Activated CD8-positive, alpha-beta memory T cell treated with anti-CD3 and anti-CD28 coated beads, Interleukin-2, amount 50 U/mL, for 24 hours (primary cell): Measurements from ENCODE around the gene S100A4.

Source experiments
- DNase-seq: peaks from one replicate; pipeline ENCODE4 v3.0.0-alpha.2; 2020; ENCODE audit errors: extremely low read depth

The S100A4 gene

DNA sequence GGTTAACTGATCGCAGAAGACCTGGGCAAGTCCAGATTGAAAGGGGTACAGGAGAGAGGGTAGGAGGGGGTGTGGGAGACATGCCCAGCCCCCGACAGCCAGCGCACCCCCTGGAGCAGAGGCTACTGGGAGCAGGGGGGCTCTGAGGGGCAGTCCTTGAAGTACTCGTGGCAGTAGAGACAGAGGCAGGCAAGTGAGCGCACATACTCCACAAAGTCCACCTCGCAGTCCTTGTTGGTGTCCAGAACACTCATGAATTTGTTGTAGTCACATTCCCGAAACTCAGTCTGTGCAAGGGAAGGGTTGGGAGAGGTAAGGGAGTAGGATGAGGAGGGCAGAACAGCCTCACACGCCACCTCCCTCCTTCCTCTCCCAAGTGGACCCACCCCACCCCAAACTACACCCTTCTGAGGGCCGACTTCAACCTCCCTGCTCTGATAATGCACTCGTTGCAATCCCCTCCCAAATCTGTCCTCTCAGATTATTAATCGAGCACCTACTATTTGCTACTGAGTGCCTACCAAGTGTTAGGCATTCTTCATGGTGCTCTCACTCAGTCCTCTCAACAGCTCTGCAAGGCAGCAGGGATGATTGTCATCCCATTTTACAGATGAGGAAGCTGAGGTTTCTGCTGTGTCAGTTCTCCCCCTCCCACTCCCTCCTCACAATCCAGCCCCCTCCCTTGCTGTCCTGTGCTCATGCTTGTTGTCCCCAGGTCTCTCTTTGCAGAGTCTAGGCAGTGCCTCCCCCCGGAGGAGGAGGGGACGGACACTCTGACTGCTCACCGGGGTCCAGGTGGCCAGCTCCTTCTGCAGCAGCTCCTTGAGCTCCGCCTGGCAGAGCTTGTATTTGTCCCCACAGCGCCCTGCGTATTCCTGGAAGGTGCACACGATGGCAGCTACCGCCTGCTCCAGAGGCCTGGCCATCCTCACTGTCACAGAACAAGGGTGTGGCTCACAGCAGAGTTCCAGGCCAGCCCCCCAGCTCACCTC lies 2.2 kb upstream of the S100A4 start:
- no peak for DNase-seq

GRCh38 chr1:153546796-153547559 lies 1.4 kb upstream of the S100A4 start:
- no peak for DNase-seq

DNA sequence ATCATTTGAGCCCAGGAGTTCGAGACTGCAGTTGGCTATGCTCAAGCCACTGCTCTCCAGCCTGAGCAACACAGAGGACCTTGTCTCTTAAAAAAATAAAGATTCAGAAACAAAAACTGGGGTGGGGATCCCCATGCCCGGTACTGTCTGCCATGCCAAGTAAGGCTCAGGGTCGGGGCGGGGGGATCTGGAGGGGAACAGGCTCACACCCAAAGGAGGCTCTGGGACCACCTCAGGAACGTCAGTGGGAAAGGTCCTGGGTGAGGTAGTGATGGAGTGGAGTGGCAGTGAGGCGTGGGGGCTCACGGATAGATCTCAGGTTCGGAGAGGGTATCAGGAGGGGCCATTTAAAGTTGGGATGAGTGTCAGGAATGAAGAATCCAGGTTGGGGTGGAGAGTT lies 765 bp upstream of the S100A4 start:
- DNase-seq = no peak

DNA sequence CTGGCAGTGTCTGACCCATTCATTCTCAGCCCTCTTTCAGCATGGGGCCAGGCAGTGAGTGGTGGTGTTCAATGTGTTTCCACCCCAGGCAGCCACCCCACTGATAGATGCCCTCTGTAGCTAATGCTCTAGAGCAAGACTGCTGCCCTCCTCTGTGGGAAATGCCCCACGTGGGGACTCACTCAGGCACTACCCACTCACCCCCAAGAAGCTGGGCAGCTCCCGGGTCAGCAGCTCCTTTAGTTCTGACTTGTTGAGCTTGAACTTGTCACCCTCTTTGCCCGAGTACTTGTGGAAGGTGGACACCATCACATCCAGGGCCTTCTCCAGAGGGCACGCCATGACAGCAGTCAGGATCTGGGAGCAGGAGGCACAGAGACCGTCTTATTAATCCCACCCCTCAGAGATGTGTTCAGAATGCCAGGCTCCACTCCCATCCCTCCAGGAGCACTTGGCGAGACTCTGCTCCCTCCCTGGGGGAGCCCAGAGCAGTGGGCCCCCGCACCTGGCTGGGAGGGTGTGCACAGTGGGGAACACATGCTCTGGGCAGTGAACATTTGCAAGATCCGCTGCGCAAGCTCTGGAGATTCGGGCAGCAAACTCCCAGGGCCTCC lies 1.0 kb downstream of the S100A4 start:
- DNase-seq = no peak

DNA sequence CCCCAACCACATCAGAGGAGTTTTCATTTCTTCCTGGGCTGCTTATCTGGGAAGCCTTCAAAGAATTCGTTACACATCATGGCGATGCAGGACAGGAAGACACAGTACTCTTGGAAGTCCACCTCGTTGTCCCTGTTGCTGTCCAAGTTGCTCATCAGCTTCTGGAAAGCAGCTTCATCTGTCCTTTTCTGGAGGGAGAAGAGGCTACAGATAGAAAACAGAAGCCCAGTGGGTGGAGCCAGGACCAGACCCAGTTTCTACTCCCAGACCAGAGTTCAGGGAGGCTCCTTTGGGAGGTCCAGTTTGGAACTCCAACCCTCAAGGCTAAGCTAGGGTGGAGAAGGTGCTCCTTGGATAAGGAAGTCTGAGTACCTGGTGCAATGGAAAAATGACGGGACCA lies 1.9 kb downstream of the S100A4 start:
- no peak for DNase-seq

GRCh38 chr1:153542956-153543711 lies 2.5 kb downstream of the S100A4 start:
- DNase-seq = no peak

GRCh38 chr1:153541641-153542590 lies 3.7 kb downstream of the S100A4 start:
- no peak for DNase-seq

- DNase-seq = no peak
Observed at GRCh38 chr1:153540394-153541361, 4.9 kb downstream of the S100A4 start, which contains the start of gene S100A5. Gene S100A5 (minus strand): TSS chr1:153540934. CDS start chr1:153540191, 743 bp downstream.

DNA sequence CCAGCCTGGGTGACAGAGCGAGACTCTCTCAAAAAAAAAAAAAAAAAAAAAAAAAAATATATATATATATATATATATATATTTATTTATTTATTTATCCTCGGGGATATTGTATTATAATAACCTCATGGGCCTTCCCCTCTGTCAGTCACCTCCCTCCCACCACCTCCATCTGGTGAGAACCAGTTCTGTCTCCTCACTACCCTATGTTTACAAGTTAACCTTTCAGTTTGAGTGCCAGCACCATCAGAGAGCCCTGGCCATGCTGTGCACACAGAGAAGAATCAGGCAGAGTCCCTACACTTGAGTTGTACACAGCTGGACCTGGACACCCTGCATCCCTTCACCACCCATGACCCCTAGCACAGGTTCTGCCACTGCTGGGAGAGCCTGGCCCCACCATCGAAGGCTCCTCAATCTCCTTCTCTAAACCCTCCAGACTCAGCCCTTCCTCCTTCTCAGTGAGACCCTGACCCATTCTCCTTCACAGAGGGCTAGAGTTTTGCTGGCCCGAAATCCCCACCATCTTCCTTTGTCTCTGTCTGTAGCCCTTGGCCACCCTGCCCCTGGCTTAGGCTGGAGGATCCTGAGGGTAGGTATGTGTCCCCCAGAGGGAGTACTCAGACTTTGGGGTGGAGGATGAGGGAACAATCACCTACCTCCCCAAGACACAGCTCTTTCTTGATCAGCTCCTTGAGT lies 6.1 kb downstream of the S100A4 start:
- no peak for DNase-seq

- no peak for DNase-seq
Observed at GRCh38 chr1:153538315-153538821, 7.2 kb downstream of the S100A4 start.

- DNase-seq = no peak
Observed at GRCh38 chr1:153537376-153537730, 8.3 kb downstream of the S100A4 start.

DNA sequence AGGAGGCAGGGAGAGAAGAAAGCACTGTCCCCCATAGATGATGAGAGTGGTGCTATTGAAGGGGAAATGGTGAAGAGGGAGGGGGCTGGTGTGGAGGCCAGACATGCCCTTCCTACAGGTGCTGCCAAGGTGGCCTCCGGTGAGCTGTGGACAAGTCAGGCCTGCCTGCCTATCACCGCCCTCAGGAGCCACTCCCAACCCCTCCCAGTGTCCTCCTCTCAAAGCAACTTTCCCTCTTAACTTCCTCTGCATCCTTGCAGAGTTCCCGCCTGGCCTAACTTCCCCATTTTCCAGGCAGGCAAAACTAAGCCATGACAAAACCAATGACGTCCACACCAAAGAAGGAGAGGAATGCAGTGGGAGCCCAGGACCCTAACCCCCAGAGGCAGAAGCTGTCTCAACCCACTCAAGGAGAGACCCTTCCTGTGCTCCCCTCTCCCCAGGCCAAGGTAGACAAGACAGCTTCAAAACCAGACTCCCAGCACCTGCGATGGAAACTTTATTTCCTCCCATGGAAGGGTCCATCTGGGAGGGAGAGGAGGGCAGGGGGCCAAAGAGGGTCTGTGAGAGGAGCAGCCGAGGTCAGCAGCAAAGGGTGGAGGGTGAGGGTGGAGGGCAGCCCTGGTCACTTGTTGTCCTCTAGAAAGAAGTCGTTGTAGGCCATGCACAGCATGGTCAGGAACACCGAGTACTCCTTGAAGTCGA lies 8.8 kb downstream of the S100A4 start:
- no peak for DNase-seq

DNA sequence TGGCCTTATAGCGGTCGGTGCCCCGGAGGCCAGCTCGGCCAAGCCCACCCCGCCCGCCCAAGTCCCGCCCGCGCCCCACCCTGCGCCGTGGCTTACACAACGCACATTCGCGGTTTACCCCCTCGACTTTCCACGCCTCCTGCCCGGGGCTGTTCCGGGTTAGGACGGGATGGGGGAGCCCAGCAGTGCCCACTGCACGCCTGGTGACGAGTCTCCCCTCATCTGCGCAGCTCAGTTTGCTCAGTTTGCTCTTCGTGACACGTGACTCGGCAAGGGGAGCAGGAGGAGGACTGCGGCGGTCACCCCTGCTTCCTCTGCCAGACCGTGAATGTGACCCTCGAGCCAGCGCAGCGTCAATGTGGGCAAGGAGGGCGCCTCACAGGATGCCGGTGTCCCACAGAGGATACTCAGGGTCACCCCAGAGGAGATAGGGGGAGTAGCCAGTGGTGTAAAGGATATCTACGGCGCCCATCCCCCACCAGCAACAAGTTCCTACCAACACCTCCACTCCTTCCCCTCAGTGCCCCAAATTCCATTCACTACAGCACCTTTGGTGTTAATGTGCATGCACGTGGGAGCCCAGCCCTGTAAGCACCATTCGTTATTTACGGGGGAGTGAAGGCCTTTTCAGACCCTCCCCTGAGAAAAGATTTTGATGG lies 9.5 kb downstream of the S100A4 start:
- DNase-seq = peak; percentile 65

DNA sequence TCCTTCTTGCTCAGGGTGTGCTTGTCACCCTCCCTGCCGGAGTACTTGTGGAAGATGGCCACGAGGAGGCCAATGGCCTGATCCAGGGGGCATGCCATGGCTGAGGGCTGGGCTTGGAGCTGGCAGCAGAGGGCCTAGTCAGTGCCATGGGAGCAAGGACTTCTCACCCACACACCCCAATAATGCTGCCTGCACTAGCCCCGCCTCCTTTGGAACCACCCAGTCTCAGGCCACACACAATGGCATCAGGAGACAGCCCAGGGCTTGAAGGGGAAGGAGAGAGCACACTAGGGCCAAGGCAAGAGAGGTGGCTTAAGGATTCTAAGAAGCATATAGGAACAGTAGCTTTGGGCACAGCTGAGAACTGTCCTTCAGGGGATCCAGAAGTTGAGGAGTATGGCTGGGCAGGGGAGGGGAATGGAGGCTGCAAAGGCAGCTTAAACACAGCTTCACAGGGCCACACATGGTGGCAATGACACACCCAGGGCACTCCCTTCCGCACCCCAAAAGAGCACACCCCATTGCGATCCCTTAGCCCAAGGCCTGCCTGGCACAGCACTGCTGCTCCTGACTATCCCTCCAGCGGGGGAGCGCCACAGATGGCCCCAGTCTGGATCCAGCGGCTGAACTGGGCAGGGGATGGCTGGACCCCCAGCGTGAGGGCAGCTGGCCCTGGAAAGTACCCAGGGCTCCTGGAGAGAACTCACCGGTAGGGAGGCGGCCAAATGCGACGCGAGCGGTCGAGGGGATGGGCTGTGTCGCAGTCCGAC lies 10.2 kb downstream of the S100A4 start, which contains the start of gene S100A6:
S100A6 (minus strand) TSS at position 750 of the 770 bp plus-strand sequence; CDS start at position 98, 652 bp downstream.
- DNase-seq = no peak

DNA sequence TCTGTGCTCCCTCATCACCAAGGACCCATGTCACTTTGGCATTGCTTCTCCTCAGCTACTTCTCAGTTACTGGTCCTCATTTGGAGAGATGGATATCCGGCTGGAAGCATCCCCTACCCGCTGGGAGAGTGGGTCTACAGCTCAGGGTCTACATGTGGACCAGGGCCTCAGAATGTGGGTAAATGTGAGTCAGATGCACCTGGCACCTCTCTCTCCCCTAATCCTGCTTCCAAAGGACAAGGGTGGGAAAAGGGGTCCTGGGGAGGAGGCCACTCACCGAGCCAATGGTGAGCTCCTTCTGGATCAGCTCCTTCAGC lies 10.7 kb downstream of the S100A4 start:
- no peak for DNase-seq

- no peak for DNase-seq
Observed at GRCh38 chr1:153534226-153534924, 11.2 kb downstream of the S100A4 start.
